Measurements from ENCODE around the gene CCDC12. TPM values are rescaled to one million over a fixed set of nuclear protein-coding genes. Genes with fewer than 3 reads are reported as not detected.

CCDC12 gene
- total and polyA plus RNA-seq, 2 experiments from 2014 or later: 17.4 to 43.8 TPM

DNA sequence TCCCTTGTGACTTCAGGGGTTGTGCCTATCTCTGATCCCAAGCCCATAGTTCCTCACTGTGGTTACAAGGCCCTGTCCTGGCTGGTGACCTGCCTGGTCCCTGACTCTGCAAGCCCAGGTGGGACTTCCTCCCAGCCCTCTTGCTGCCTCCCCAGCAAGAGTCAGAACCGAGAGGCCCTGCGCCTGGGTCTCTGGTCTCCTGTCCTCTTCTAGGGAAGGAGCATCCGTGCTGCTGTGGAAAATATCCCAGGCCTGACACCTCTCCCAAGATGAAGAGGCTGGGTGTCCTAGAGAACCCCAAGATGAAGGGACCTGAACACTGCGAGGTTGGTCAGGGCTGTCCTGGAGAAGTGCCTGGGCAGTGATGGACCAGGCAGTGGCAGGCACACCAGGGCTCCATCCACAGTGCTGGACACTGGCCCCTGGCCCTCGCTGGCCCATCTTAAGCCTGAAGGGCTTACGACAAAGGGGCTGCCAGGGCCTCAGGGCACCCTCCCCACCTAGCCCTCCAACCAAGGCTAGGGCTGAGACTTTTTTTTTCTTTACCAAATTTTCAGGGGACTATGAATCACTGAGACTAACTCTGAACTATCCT is 66.3 kb downstream of the CCDC12 start:
- no peak overlapping the region for H3K27ac ChIP-seq
- no peak for DNase-seq
- H3K4me1 ChIP-seq (ENCODE audit: insufficient read depth): peaks cover 20% of the 10 kb centered on the region
- H3K4me3 ChIP-seq: no peak overlapping the region
- H3K9me3 ChIP-seq (ENCODE audit: low read depth): no peaks in the 10 kb centered on the region
- no peaks in the 10 kb centered on the region for H3K9me2 ChIP-seq (ENCODE audit: insufficient read depth)
- WGBS, 2 experiments (ENCODE audit: low coverage in 1 of 2, low lambda C conversion rate in 2 of 2, missing lambda C conversion rate in 2 of 2): 59 to 72% methylated on average over 6 of the region's 6 CpGs
- no peaks in the 10 kb centered on the region for H4K20me1 ChIP-seq (ENCODE audit: insufficient read depth)
- in situ Hi-C loops (cut with MboI): no loop called here
- H3K4me2 ChIP-seq (ENCODE audit: unreplicated experiment): no peak overlapping the region
- H3F3A ChIP-seq (ENCODE audit: insufficient read depth): peaks cover 20% of the 10 kb centered on the region
- peak overlapping the region; percentile 59; the same call in 1 of the 2 replicates for H3K9ac ChIP-seq
- H3K27me3 ChIP-seq (replicated peaks; ENCODE audit: insufficient read depth): no peaks in the 10 kb centered on the region
- peak overlapping the region; percentile 54 for H2AFZ ChIP-seq
- TF ChIP-seq EZH2phosphoT487 (IDR thresholded peaks at IDR 0.05; ENCODE audit: insufficient read depth, low read depth): no peak
- TF ChIP-seq EZH2 (IDR thresholded peaks at IDR 0.05; ENCODE audit: insufficient read depth, poor library complexity, severe bottlenecking): no peak
- no peaks in the 10 kb centered on the region for H3K79me2 ChIP-seq (ENCODE audit: insufficient read depth)
- no peaks in the 10 kb centered on the region for H3K36me3 ChIP-seq (ENCODE audit: low read depth)

DNA sequence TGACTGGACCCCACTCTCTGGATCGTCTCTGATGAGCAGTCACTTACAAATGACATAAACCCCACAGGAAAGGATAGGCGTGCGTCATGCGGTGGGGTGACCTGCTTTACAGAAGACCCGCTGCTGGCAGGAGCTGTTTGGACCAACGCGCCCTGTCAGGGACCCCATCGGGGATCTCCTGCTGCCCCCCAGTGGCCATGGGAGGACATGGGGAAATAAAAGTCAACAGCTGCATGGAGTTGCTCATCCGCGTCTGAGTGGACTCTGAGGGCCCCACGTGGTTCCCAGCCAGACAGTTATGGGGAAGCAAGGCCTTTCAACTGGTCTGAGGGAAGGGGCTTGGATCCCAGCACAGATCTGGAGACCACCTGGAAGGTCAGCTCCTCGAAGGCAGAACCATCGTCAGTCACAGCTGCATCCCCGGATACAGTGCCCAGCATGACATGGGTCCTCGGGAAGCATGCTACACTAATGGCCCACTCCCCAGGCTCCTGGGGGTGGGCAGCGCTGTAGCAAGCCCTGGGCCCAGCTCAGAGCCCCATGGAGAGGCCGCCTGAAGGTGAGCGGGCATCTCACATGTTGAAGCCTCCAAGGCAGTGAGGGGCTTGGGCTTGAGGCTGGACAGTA is 66.9 kb downstream of the CCDC12 start:
- no peaks in the 10 kb centered on the region for H4K20me1 ChIP-seq (ENCODE audit: insufficient read depth)
- peaks cover 15% of the 10 kb centered on the region for H3F3A ChIP-seq (ENCODE audit: insufficient read depth)
- H3K9ac ChIP-seq: peak overlapping the region; percentile 59
- H3K4me1 ChIP-seq (ENCODE audit: insufficient read depth): peaks cover 20% of the 10 kb centered on the region
- peak; percentile 94 for DNase-seq
- no peaks in the 10 kb centered on the region for H3K27me3 ChIP-seq (replicated peaks; ENCODE audit: insufficient read depth)
- no peaks in the 10 kb centered on the region for H3K9me2 ChIP-seq (ENCODE audit: insufficient read depth)
- no peak overlapping the region for H3K27ac ChIP-seq
- in situ Hi-C loops (cut with MboI): no loop called here
- 8 to 11% methylated on average over 18 of the region's 18 CpGs for WGBS, 2 experiments (ENCODE audit: low coverage in 1 of 2, low lambda C conversion rate in 2 of 2, missing lambda C conversion rate in 2 of 2)
- H3K79me2 ChIP-seq (ENCODE audit: insufficient read depth): no peaks in the 10 kb centered on the region
- peak overlapping the region; percentile 65 for H3K4me2 ChIP-seq (ENCODE audit: unreplicated experiment)
- peak overlapping the region; percentile 54 for H2AFZ ChIP-seq
- no peak overlapping the region for H3K4me3 ChIP-seq
- no peaks in the 10 kb centered on the region for H3K9me3 ChIP-seq (ENCODE audit: low read depth)
- TF ChIP-seq EZH2phosphoT487 (IDR thresholded peaks at IDR 0.05; ENCODE audit: insufficient read depth, low read depth): no peak
- no peak for TF ChIP-seq EZH2 (IDR thresholded peaks at IDR 0.05; ENCODE audit: insufficient read depth, poor library complexity, severe bottlenecking)
- no peaks in the 10 kb centered on the region for H3K36me3 ChIP-seq (ENCODE audit: low read depth)

DNA sequence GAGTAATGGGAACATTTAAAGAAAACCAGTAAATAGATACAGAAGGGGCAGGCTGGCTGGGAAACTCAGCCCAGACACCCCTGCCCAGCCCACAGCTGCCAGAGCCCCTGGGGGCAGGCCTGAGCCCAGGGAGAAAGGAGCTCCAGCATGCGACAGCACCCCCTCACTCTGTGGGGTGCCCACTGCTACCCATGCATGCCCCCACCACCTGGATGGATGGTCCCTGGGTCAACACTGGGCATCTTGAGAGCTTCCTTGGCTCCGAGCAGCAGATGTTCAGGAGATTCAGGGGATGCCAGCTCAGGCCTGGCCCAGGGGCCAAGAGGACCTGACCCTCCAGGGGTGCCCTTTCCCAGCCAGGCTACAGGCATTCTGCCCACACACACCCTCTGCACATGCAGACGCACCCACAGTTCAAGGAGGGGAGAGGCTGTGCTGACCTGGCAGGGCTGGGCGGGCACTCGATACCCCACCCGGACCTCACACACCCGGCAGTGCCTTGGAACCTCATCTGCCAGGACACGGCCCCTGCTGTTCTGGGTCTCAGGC is 67.5 kb downstream of the CCDC12 start:
- peak overlapping the region; percentile 35 for H3K9ac ChIP-seq
- in situ Hi-C loops (cut with MboI): no loop called here
- no peaks in the 10 kb centered on the region for H3K27me3 ChIP-seq (replicated peaks; ENCODE audit: insufficient read depth)
- peaks cover 20% of the 10 kb centered on the region for H3K4me1 ChIP-seq (ENCODE audit: insufficient read depth)
- DNase-seq: no peak
- H3K4me2 ChIP-seq (ENCODE audit: unreplicated experiment): peak overlapping the region; percentile 65
- H2AFZ ChIP-seq: peak overlapping the region; percentile 54
- no peak overlapping the region for H3K27ac ChIP-seq
- no peaks in the 10 kb centered on the region for H3K79me2 ChIP-seq (ENCODE audit: insufficient read depth)
- WGBS, 2 experiments (ENCODE audit: low coverage in 1 of 2, low lambda C conversion rate in 2 of 2, missing lambda C conversion rate in 2 of 2): 12 to 24% methylated on average over 6 to 7 of the region's 8 CpGs
- no peaks in the 10 kb centered on the region for H3K36me3 ChIP-seq (ENCODE audit: low read depth)
- H3K9me2 ChIP-seq (ENCODE audit: insufficient read depth): no peaks in the 10 kb centered on the region
- TF ChIP-seq EZH2 (IDR thresholded peaks at IDR 0.05; ENCODE audit: insufficient read depth, poor library complexity, severe bottlenecking): no peak
- no peak for TF ChIP-seq EZH2phosphoT487 (IDR thresholded peaks at IDR 0.05; ENCODE audit: insufficient read depth, low read depth)
- peaks cover 15% of the 10 kb centered on the region for H3F3A ChIP-seq (ENCODE audit: insufficient read depth)
- no peaks in the 10 kb centered on the region for H4K20me1 ChIP-seq (ENCODE audit: insufficient read depth)
- no peak overlapping the region for H3K4me3 ChIP-seq
- no peaks in the 10 kb centered on the region for H3K9me3 ChIP-seq (ENCODE audit: low read depth)

DNA sequence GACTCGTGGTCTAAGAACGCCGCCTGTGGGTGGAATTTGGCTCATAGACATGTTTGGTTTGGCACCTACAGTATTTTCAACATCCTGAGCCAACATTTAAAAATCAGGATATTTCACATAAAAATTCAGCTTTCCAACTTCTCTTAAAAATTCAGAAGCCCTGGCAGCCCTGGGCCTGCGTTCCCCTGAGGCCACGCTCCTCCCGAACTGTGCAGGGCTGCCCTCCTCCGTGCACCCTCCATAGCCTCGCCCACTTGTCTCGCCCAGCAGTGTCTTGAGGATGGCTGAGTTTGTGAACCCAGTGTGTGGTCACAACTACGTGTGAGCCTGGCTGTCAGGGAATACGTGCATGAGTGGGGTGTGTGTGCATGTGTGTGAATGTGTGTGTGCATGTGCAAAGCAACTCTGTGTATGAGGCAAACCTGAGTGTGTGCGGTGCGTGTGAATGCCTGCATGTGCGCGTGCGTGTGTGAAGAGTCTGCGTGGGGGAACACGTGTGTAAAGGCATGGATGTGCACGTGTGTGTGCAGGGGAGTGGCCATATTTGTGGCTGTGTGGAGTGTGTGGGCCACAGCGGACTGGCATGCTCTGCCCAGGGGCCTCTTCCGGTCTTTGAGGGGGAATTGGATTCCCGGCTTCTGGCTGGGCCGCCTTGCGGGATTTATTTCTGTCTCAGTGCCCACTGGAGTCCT is 68.1 kb downstream of the CCDC12 start:
- peak overlapping the region; percentile 38; the same call in 1 of the 2 replicates for H3K9ac ChIP-seq
- H3K9me3 ChIP-seq (ENCODE audit: low read depth): no peaks in the 10 kb centered on the region
- H3K36me3 ChIP-seq (ENCODE audit: low read depth): no peaks in the 10 kb centered on the region
- TF ChIP-seq EZH2 (IDR thresholded peaks at IDR 0.05; ENCODE audit: insufficient read depth, poor library complexity, severe bottlenecking) (no peak), EZH2phosphoT487 (IDR thresholded peaks at IDR 0.05; ENCODE audit: insufficient read depth, low read depth) (no peak)
- no peaks in the 10 kb centered on the region for H4K20me1 ChIP-seq (ENCODE audit: insufficient read depth)
- H3K27me3 ChIP-seq (replicated peaks; ENCODE audit: insufficient read depth): no peaks in the 10 kb centered on the region
- H3K79me2 ChIP-seq (ENCODE audit: insufficient read depth): no peaks in the 10 kb centered on the region
- 19 to 20% methylated on average over 23 to 24 of the region's 24 CpGs for WGBS, 2 experiments (ENCODE audit: low coverage in 1 of 2, low lambda C conversion rate in 2 of 2, missing lambda C conversion rate in 2 of 2)
- DNase-seq: peak; percentile 71
- peak overlapping the region; percentile 7; the same call in 1 of the 2 replicates for H2AFZ ChIP-seq
- peak overlapping the region; percentile 36 for H3K27ac ChIP-seq
- H3K4me1 ChIP-seq (ENCODE audit: insufficient read depth): peaks cover 22% of the 10 kb centered on the region
- H3F3A ChIP-seq (ENCODE audit: insufficient read depth): peaks cover 15% of the 10 kb centered on the region
- H3K4me3 ChIP-seq: no peak overlapping the region
- in situ Hi-C loops (cut with MboI): no loop called here
- no peaks in the 10 kb centered on the region for H3K9me2 ChIP-seq (ENCODE audit: insufficient read depth)
- peak overlapping the region; percentile 36 for H3K4me2 ChIP-seq (ENCODE audit: unreplicated experiment)

Data from GM23248 (cell line).